Measurements from ENCODE around the gene SLC35A4.

GRCh38 chr5:140557965-140558364 is 6.7 kb upstream of the SLC35A4 start:
- TF ChIP-seq CTCF (IDR thresholded peaks at IDR 0.05; ENCODE audit: low read depth, low read length, missing input control) (no peak), YY1 (IDR thresholded peaks at IDR 0.05) (no peak), SP1 (IDR thresholded peaks at IDR 0.05) (no peak), ZBTB33 (IDR thresholded peaks at IDR 0.05) (no peak), NR2F2 (IDR thresholded peaks at IDR 0.05) (no peak), ATF3 (IDR thresholded peaks at IDR 0.05) (no peak), HNF4G (IDR thresholded peaks at IDR 0.05) (no peak), REST (IDR thresholded peaks at IDR 0.05) (no peak), GABPA (IDR thresholded peaks at IDR 0.05 in 1 of 2, conservative IDR thresholded peaks at IDR 0.05 in 1 of 2) (no peak), RAD21 (IDR thresholded peaks at IDR 0.05) (no peak), MAX (IDR thresholded peaks at IDR 0.05) (no peak), FOXA2 (IDR thresholded peaks at IDR 0.05) (no peak), TAF1 (conservative IDR thresholded peaks at IDR 0.05) (no peak), EGR1 (IDR thresholded peaks at IDR 0.05; ENCODE audit: low read depth in 2 of 2) (no peak)
